Upper lobe of left lung (tissue), 6 donors: ENCODE measurements around the gene JDP2. TPM values are rescaled to one million over a fixed set of nuclear protein-coding genes. Genes with fewer than 3 reads are reported as not detected.
A peak's percentile ranks its signal among the peaks of the same experiment; 100 is the strongest.

Experiments
- ATAC-seq, 2 donors: fragments of 200-7000 bp; cut with Tn5 transposase; one replicate each; pipeline ENCODE4 v1.9.1; 2022; ENCODE audit warnings: mild to moderate bottlenecking in 2 of 2, moderate library complexity in 2 of 2; ENCODE audit not compliant: low FRiP score in 2 of 2
- DNase-seq, 2 donors: peaks; one replicate each; pipeline ENCODE4 v3.0.0-alpha.2; 2019 to 2020
- H3K27ac ChIP-seq, 4 donors: fragments of 200-600 bp; sonication (generic); one replicate each; pipeline ENCODE4 v1.5.1; 2016 to 2019
- H3K27me3 ChIP-seq, 4 donors: fragments of 200-600 bp; sonication (generic); one replicate each; pipeline ENCODE4 v1.5.1; 2017 to 2019
- H3K36me3 ChIP-seq, 4 donors: fragments of 200-600 bp; sonication (generic); one replicate each; pipeline ENCODE4 v1.5.1; 2016 to 2019
- H3K4me1 ChIP-seq, 4 donors: fragments of 200-600 bp; sonication (generic); one replicate each; pipeline ENCODE4 v1.5.1; 2018 to 2019
- H3K4me3 ChIP-seq, 4 donors: fragments of 200-600 bp; sonication (generic); one replicate each; pipeline ENCODE4 v1.5.1; 2017 to 2019; ENCODE audit warnings: mild to moderate bottlenecking in 2 of 4, moderate library complexity in 1 of 4
- H3K9me3 ChIP-seq, 4 donors: fragments of 200-600 bp; sonication (generic); one replicate each; pipeline ENCODE4 v1.5.1; 2018 to 2019
- CTCF ChIP-seq, 6 experiments: fragments of 450-650 bp in 4 of 6; fragments of 200-600 bp in 2 of 6; sonication (generic) in 2 of 6; IDR thresholded peaks; one replicate each; pipeline ENCODE4 v1.5.1; 2016 to 2019; ENCODE audit warnings: antibody characterized with exemption in 6 of 6
- EP300 ChIP-seq, 4 donors: sonication (generic); formaldehyde crosslinking; IDR thresholded peaks; one replicate each; pipeline ENCODE4 v1.5.1; 2017; ENCODE audit warnings: antibody characterized with exemption in 4 of 4, control low read depth in 2 of 4
- POLR2A ChIP-seq, 4 donors: fragments of 450-650 bp; IDR thresholded peaks; one replicate each; pipeline ENCODE4 v1.5.1; 2016 to 2017; ENCODE audit warnings: antibody characterized with exemption in 4 of 4, mild to moderate bottlenecking in 2 of 4
- POLR2AphosphoS5 ChIP-seq, 2 donors: sonication (generic); formaldehyde crosslinking; IDR thresholded peaks; one replicate each; pipeline ENCODE4 v1.5.1; 2017; ENCODE audit warnings: antibody characterized with exemption in 2 of 2
- WGBS, 2 donors: methylation state at CpG; one replicate each; pipeline ENCODE4 v1.1.5; 2017 to 2018; 5-methylcytosine and 5-hydroxymethylcytosine counted together
- total RNA-seq, 6 donors: library from RNA; depleted of rRNA in 4 of 6; stranded (reverse); fragments of >200 nt in 4 of 6; gene quantifications; one replicate each; pipeline versions ENCODE4 v1.1.0 to v1.2.1, GENCODE V29; 2016 to 2021
- donor health status: DM: no; HTN: no; CAD: no; lungs with moderate emphysema.
- donor health status: DM: no; HTN: yes; CAD: no; lungs with severe emphysema.

The JDP2 gene
- total RNA-seq, 6 donors from 2014 or later, result 60.5 to 150 (median 110) TPM

GRCh38 chr14:75519826-75520728 lies 92.3 kb downstream of the JDP2 start:
- no peak for TF ChIP-seq CTCF (IDR thresholded peaks at IDR 0.05)
- no peak for TF ChIP-seq POLR2A (IDR thresholded peaks at IDR 0.05)
- no peak for TF ChIP-seq POLR2AphosphoS5 (IDR thresholded peaks at IDR 0.05)
- TF ChIP-seq EP300 (IDR thresholded peaks at IDR 0.05), result no peak
- Histone ChIP-seq H3K36me3 (no peaks in the 10 kb centered on the region), H3K4me3 (no peak overlapping the region), H3K27me3 (no peaks in the 10 kb centered on the region), H3K4me1 (peaks cover 27 to 48% (median 38%) of the 10 kb centered on the region in 4 donors), H3K9me3 (no peaks in the 10 kb centered on the region), H3K27ac (no peak overlapping the region)
- ATAC-seq (no peak), DNase-seq (no peak)
- 89 to 90% methylated on average over 11 of the region's 11 CpGs for WGBS, 2 donors

- H3K4me3 ChIP-seq, result no peak overlapping the region
- no peaks in the 10 kb centered on the region for H3K27me3 ChIP-seq
- ATAC-seq (no peak), DNase-seq (no peak)
- TF ChIP-seq POLR2A (IDR thresholded peaks at IDR 0.05) (no peak), CTCF (IDR thresholded peaks at IDR 0.05) (no peak), EP300 (IDR thresholded peaks at IDR 0.05) (no peak), POLR2AphosphoS5 (IDR thresholded peaks at IDR 0.05) (no peak)
- H3K36me3 ChIP-seq, result no peaks in the 10 kb centered on the region
- no peaks in the 10 kb centered on the region for H3K9me3 ChIP-seq
- 76 to 78% methylated on average over 3 of the region's 3 CpGs for WGBS, 2 donors
- H3K4me1 ChIP-seq, result peaks cover 19 to 42% (median 32%) of the 10 kb centered on the region in 4 donors
- H3K27ac ChIP-seq, result no peak overlapping the region
These were observed 93.0 kb downstream of the JDP2 start for GRCh38 chr14:75520852-75521251.

- ATAC-seq, result no peak
- DNase-seq, result no peak
- H3K27me3 ChIP-seq, result no peaks in the 10 kb centered on the region
- H3K4me1 ChIP-seq, result peaks cover 19 to 48% (median 32%) of the 10 kb centered on the region in 4 donors
- 50 to 67% methylated on average over 11 of the region's 11 CpGs for WGBS, 2 donors
- TF ChIP-seq POLR2AphosphoS5 (IDR thresholded peaks at IDR 0.05) (no peak), POLR2A (IDR thresholded peaks at IDR 0.05) (no peak), EP300 (IDR thresholded peaks at IDR 0.05) (no peak), CTCF (IDR thresholded peaks at IDR 0.05) (no peak)
- no peaks in the 10 kb centered on the region for H3K36me3 ChIP-seq
- no peaks in the 10 kb centered on the region for H3K9me3 ChIP-seq
- peak overlapping the region in 1 of 4 donors; percentile 47 for H3K4me3 ChIP-seq
- H3K27ac ChIP-seq, result peak overlapping the region; percentile 57 to 90 (median 80)
These were observed 93.8 kb downstream of the JDP2 start for GRCh38 chr14:75521415-75522199.

DNA sequence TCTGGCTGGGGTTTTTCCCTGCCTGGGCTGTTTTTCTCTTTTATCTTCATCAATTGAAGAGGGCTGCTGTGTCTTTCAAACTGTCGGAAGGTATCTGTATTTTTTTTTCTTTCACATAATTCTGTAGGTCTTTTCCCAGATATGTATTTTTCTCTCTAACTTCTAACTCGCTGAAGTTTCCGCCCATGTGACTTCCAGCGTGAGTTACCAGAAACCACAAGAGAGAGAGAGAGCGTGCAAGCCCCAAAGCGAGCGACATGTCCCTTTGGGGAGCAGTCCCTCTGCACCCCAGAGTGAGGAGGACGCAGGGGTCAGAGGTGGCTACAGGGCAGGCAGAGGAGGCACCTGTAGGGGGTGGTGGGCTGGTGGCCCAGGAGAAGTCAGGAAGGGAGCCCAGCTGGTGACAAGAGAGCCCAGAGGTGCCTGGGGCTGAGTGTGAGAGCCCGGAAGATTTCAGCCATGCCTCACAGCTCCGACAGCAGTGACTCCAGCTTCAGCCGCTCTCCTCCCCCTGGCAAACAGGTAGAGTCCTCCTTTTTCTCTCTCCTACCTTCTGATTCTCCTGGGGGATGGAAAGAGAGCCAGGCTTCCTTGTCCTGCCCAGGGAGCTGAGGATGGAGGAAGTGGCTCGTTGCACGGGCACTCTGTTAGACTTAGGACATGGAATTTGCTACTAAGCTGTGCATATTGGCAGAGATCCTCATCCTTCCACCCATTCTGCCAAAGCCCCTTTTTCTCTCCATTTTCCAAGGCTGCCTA lies 94.6 kb downstream of the JDP2 start, which contains the start of gene BATF:
Gene BATF (plus strand): TSS at position 246 of the 759 bp plus-strand sequence. CDS start 214 bp downstream, at position 460.
- peak; percentile 44 to 74 for DNase-seq
- Histone ChIP-seq H3K27me3 (no peaks in the 10 kb centered on the region), H3K4me1 (peaks cover 19 to 54% (median 34%) of the 10 kb centered on the region in 4 donors), H3K27ac (peak within 1 kb of the TSS; percentile 63 to 90 (median 80)), H3K4me3 (peak within 1 kb of the TSS in 3 of 4 donors; percentile 45 to 47 (median 46)), H3K9me3 (no peaks in the 10 kb centered on the region), H3K36me3 (no peaks in the 10 kb centered on the region)
- peak; percentile 69 to 71 for ATAC-seq
- no peak for TF ChIP-seq EP300 (IDR thresholded peaks at IDR 0.05)
- peak in 2 of 4 donors; percentile 24 to 66 for TF ChIP-seq POLR2A (IDR thresholded peaks at IDR 0.05)
- TF ChIP-seq POLR2AphosphoS5 (IDR thresholded peaks at IDR 0.05), result peak; percentile 37 to 53
- 33 to 58% methylated on average over 13 of the region's 13 CpGs for WGBS, 2 donors
